Measurements from ENCODE around the gene BMAL1.

DNA sequence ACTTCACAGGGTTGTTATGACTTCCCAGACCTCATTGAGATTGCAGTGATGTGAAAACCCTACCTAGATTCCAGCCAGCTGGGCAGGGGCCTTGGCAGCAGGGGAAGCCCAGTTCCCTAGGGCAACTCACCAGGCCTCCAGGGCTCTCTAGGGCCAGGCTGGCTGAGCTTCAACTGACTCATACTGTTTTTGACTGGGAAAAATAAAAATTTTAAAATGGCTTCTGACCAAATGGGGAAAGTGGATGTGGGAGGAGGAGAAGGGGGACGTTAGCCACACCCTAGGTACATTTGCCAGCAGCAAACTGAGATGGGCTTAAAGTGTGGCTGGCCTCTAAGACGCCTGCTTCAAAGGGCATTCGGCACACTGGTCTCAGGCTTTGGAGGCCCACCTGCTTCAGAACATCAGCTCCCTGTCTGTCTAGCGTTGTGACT is 39.0 kb downstream of the BMAL1 start:
- TF ChIP-seq CTCF (IDR thresholded peaks at IDR 0.05; ENCODE audit: insufficient read depth, low read length, poor library complexity, severe bottlenecking) (no peak), EZH2phosphoT487 (conservative IDR thresholded peaks at IDR 0.05; ENCODE audit: low read length) (no peak)

All from SU-DHL-6 (cell line).